Measurements from ENCODE around the gene KRTAP5-11.
"Not testable (repeated sequence)": the region's sequence is repeated elsewhere in the genome, so short reads cannot be mapped to it uniquely, and the experiment has no call there.

KRTAP5-11 gene

DNA sequence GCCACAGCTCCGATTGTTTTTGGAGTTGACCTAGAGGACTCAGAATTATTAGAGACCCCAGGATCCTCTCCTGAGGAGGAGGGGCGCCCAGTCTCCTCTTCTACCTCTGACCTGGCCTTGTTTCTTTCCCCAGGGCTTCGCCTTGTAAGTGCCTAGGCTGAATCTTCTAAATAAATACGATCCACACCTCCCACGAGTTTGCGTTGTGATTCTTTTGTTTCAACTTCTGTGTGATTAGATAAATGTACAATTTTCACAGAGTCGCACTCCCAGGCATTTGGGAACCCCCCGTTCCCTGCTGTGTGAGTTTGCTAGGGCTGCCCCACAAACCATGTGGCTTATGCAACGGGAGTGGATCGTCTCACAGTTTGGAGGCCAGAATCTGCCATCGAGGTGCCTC lies 43.7 kb downstream of the KRTAP5-11 start:
- no peaks in the 10 kb centered on the region for H3K4me1 ChIP-seq (ENCODE audit: insufficient read depth, low read length, poor library complexity, severe bottlenecking)
- peaks cover 7% of the 10 kb centered on the region; the same call in 1 of the 2 replicates for H3K9me3 ChIP-seq (ENCODE audit: insufficient read depth, low read depth, low read length)
- H4K20me1 ChIP-seq (ENCODE audit: insufficient read depth, low read length, poor library complexity, severe bottlenecking), result no peaks in the 10 kb centered on the region
- H3K9me2 ChIP-seq (replicated peaks; ENCODE audit: low read depth, low read length), result no peaks in the 10 kb centered on the region
- TF ChIP-seq, protein P1, sequence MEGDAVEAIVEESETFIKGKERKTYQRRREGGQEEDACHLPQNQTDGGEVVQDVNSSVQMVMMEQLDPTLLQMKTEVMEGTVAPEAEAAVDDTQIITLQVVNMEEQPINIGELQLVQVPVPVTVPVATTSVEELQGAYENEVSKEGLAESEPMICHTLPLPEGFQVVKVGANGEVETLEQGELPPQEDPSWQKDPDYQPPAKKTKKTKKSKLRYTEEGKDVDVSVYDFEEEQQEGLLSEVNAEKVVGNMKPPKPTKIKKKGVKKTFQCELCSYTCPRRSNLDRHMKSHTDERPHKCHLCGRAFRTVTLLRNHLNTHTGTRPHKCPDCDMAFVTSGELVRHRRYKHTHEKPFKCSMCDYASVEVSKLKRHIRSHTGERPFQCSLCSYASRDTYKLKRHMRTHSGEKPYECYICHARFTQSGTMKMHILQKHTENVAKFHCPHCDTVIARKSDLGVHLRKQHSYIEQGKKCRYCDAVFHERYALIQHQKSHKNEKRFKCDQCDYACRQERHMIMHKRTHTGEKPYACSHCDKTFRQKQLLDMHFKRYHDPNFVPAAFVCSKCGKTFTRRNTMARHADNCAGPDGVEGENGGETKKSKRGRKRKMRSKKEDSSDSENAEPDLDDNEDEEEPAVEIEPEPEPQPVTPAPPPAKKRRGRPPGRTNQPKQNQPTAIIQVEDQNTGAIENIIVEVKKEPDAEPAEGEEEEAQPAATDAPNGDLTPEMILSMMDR (conservative IDR thresholded peaks at IDR 0.05; ENCODE audit: low read length), result no peak
- no peak for TF ChIP-seq EZH2phosphoT487 (IDR thresholded peaks at IDR 0.05; ENCODE audit: borderline replicate concordance)
- H3K27me3 ChIP-seq (ENCODE audit: insufficient read depth, low read length, poor library complexity, severe bottlenecking), result no peaks in the 10 kb centered on the region
- H3K4me2 ChIP-seq (ENCODE audit: low read depth, low read length, poor library complexity, severe bottlenecking), result no peak overlapping the region
- no peaks in the 10 kb centered on the region for H3K79me2 ChIP-seq (ENCODE audit: insufficient read depth, low read length)
- H3K9ac ChIP-seq (ENCODE audit: low read depth, low read length, poor library complexity, severe bottlenecking), result no peak overlapping the region
- no peak overlapping the region for H2AFZ ChIP-seq (ENCODE audit: low read length)
- no peak overlapping the region for H3K4me3 ChIP-seq (ENCODE audit: low read length, poor library complexity, severe bottlenecking)
- H3K36me3 ChIP-seq (ENCODE audit: insufficient read depth, low read length), result no peaks in the 10 kb centered on the region
- H3F3A ChIP-seq (ENCODE audit: low read depth), result no peaks in the 10 kb centered on the region

DNA sequence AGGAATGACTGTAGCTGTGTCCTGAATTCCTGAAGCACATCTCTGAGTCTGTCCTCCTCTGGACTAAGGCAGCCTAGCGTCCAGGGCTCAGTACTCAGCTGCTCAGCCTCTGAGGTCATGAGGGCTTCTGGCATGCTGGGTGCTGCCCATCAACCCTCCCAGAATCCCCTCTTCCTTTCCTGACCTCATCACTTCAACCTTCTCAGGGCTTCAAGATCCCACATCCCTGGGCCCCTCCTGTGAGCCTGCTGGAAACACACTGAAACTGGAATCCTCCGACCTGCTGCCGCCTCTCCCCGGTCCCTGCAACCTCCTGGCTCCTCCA lies 44.0 kb downstream of the KRTAP5-11 start:
- TF ChIP-seq, protein P1 (conservative IDR thresholded peaks at IDR 0.05; ENCODE audit: low read length), result no peak
- no peak for TF ChIP-seq EZH2phosphoT487 (IDR thresholded peaks at IDR 0.05; ENCODE audit: borderline replicate concordance)
- H3K4me2 ChIP-seq (ENCODE audit: low read depth, low read length, poor library complexity, severe bottlenecking), result no peak overlapping the region
- H4K20me1 ChIP-seq (ENCODE audit: insufficient read depth, low read length, poor library complexity, severe bottlenecking), result no peaks in the 10 kb centered on the region
- no peaks in the 10 kb centered on the region for H3K4me1 ChIP-seq (ENCODE audit: insufficient read depth, low read length, poor library complexity, severe bottlenecking)
- H3K9me3 ChIP-seq (ENCODE audit: insufficient read depth, low read depth, low read length), result peaks cover 7% of the 10 kb centered on the region; the same call in 1 of the 2 replicates
- no peaks in the 10 kb centered on the region for H3K9me2 ChIP-seq (replicated peaks; ENCODE audit: low read depth, low read length)
- H3K36me3 ChIP-seq (ENCODE audit: insufficient read depth, low read length), result no peaks in the 10 kb centered on the region
- no peak overlapping the region for H3K4me3 ChIP-seq (ENCODE audit: low read length, poor library complexity, severe bottlenecking)
- H3K79me2 ChIP-seq (ENCODE audit: insufficient read depth, low read length), result no peaks in the 10 kb centered on the region
- no peaks in the 10 kb centered on the region for H3K27me3 ChIP-seq (ENCODE audit: insufficient read depth, low read length, poor library complexity, severe bottlenecking)
- no peaks in the 10 kb centered on the region for H3F3A ChIP-seq (ENCODE audit: low read depth)
- no peak overlapping the region for H2AFZ ChIP-seq (ENCODE audit: low read length)
- H3K9ac ChIP-seq (ENCODE audit: low read depth, low read length, poor library complexity, severe bottlenecking), result no peak overlapping the region

DNA sequence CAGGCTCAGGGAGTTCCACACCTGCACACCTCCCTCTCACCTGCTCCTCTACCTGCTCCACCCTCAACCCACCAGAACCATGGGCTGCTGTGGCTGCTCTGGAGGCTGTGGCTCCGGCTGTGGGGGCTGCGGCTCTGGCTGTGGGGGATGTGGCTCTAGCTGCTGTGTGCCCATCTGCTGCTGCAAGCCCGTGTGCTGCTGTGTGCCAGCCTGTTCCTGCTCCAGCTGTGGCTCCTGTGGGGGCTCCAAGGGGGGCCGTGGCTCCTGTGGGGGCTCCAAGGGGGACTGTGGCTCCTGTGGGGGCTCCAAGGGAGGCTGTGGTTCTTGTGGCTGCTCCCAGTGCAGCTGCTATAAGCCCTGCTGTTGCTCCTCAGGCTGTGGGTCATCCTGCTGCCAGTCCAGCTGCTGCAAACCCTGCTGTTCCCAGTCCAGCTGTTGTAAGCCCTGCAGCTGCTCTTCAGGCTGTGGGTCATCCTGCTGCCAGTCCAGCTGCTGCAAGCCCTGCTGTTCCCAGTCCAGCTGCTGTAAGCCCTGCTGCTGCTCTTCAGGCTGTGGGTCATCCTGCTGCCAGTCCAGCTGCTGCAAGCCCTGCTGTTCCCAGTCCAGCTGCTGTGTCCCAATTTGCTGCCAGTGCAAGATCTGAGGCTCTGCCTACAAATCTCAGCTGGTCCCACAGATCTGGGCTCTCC lies 44.6 kb downstream of the KRTAP5-11 start, which contains the start of gene KRTAP5-8:
Gene KRTAP5-8, plus strand, starts transcription at position 49 of the 689 bp plus-strand sequence. Its CDS starts 31 bp downstream, at position 80.
- H3K9ac ChIP-seq (ENCODE audit: low read depth, low read length, poor library complexity, severe bottlenecking); H3F3A ChIP-seq (ENCODE audit: low read depth); H3K9me3 ChIP-seq (ENCODE audit: insufficient read depth, low read depth, low read length); H3K4me1 ChIP-seq (ENCODE audit: insufficient read depth, low read length, poor library complexity, severe bottlenecking); H4K20me1 ChIP-seq (ENCODE audit: insufficient read depth, low read length, poor library complexity, severe bottlenecking); H3K9me2 ChIP-seq (replicated peaks; ENCODE audit: low read depth, low read length); H2AFZ ChIP-seq (ENCODE audit: low read length); H3K4me3 ChIP-seq (ENCODE audit: low read length, poor library complexity, severe bottlenecking); H3K27me3 ChIP-seq (ENCODE audit: insufficient read depth, low read length, poor library complexity, severe bottlenecking); H3K79me2 ChIP-seq (ENCODE audit: insufficient read depth, low read length); H3K4me2 ChIP-seq (ENCODE audit: low read depth, low read length, poor library complexity, severe bottlenecking); H3K36me3 ChIP-seq (ENCODE audit: insufficient read depth, low read length): not testable (repeated sequence)

DNA sequence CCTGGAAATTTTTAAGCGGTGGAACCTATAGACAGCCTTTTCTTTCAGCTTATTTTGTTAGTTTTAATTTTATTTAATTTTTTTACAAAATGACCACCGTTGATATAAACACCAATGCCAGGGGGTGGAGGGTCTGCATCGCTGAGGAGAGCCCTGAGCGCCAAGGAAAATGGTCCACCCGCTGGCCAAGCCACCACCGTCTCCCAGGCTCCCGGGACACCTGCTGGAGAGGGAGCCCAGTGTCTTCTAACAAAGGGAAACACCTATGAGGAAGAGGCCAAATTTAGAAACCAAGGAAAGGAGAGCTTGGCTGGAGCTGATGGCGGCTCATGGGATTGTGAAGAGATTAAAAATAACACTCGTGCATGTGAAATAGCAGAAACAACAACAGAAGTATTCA lies 45.1 kb downstream of the KRTAP5-11 start:
- H3K4me1 ChIP-seq (ENCODE audit: insufficient read depth, low read length, poor library complexity, severe bottlenecking), result no peaks in the 10 kb centered on the region
- H3K36me3 ChIP-seq (ENCODE audit: insufficient read depth, low read length), result no peaks in the 10 kb centered on the region
- H4K20me1 ChIP-seq (ENCODE audit: insufficient read depth, low read length, poor library complexity, severe bottlenecking), result no peaks in the 10 kb centered on the region
- TF ChIP-seq, protein P1 (conservative IDR thresholded peaks at IDR 0.05; ENCODE audit: low read length), result no peak
- no peak for TF ChIP-seq EZH2phosphoT487 (IDR thresholded peaks at IDR 0.05; ENCODE audit: borderline replicate concordance)
- H3K9me2 ChIP-seq (replicated peaks; ENCODE audit: low read depth, low read length), result no peaks in the 10 kb centered on the region
- H3K27me3 ChIP-seq (ENCODE audit: insufficient read depth, low read length, poor library complexity, severe bottlenecking), result no peaks in the 10 kb centered on the region
- no peak overlapping the region for H3K9ac ChIP-seq (ENCODE audit: low read depth, low read length, poor library complexity, severe bottlenecking)
- no peaks in the 10 kb centered on the region for H3K79me2 ChIP-seq (ENCODE audit: insufficient read depth, low read length)
- no peak overlapping the region for H2AFZ ChIP-seq (ENCODE audit: low read length)
- peaks cover 4% of the 10 kb centered on the region; the same call in 1 of the 2 replicates for H3K9me3 ChIP-seq (ENCODE audit: insufficient read depth, low read depth, low read length)
- H3K4me3 ChIP-seq (ENCODE audit: low read length, poor library complexity, severe bottlenecking), result no peak overlapping the region
- H3K4me2 ChIP-seq (ENCODE audit: low read depth, low read length, poor library complexity, severe bottlenecking), result no peak overlapping the region
- H3F3A ChIP-seq (ENCODE audit: low read depth), result no peaks in the 10 kb centered on the region

Data from Loucy (cell line).